Thyroid gland (tissue), 4 donors: ENCODE results near the gene TTN. TPM values are rescaled to one million over a fixed set of nuclear protein-coding genes. Genes with fewer than 3 reads are reported as not detected.

ENCODE experiments used
- DNase-seq, 2 donors: peaks; one replicate each; pipeline ENCODE4 v3.0.0-alpha.2; 2019
- H3K27ac ChIP-seq, 3 donors: fragments of 200-600 bp; sonication (generic); 1 replicate in 2 of 3; 2 replicates in 1 of 3; pipeline ENCODE4 v1.5.1; 2016 to 2019; ENCODE audit warnings: mild to moderate bottlenecking in 1 of 3, moderate library complexity in 1 of 3
- H3K27me3 ChIP-seq: fragments of 200-600 bp; sonication (generic); one replicate; pipeline ENCODE4 v1.5.1; 2019
- H3K36me3 ChIP-seq, 2 donors: fragments of 200-600 bp; sonication (generic); one replicate each; pipeline ENCODE4 v1.5.1; 2016 to 2019
- H3K4me1 ChIP-seq, 2 donors: fragments of 200-600 bp; sonication (generic); one replicate each; pipeline ENCODE4 v1.5.1; 2017 to 2019
- H3K4me3 ChIP-seq, 3 donors: fragments of 200-600 bp; sonication (generic); replicated peaks in 1 of 3; 1 replicate in 2 of 3; 2 replicates in 1 of 3; pipeline ENCODE4 v1.5.1; 2016; ENCODE audit warnings: mild to moderate bottlenecking in 1 of 3
- H3K9me3 ChIP-seq: fragments of 200-600 bp; sonication (generic); one replicate; pipeline ENCODE4 v1.5.1; 2017
- CTCF ChIP-seq, 6 experiments: fragments of 200-600 bp in 3 of 6; fragments of 450-650 bp in 3 of 6; sonication (generic) in 3 of 6; IDR thresholded peaks; one replicate each; pipeline ENCODE4 v1.5.1; 2016 to 2019; ENCODE audit warnings: antibody characterized with exemption in 6 of 6, mild to moderate bottlenecking in 2 of 6, inconsistent platforms in 1 of 6, moderate library complexity in 1 of 6
- POLR2A ChIP-seq, 2 donors: fragments of 450-650 bp; IDR thresholded peaks; one replicate each; pipeline ENCODE4 v1.6.1; 2017; ENCODE audit warnings: antibody characterized with exemption in 2 of 2, mild to moderate bottlenecking in 2 of 2, moderate library complexity in 1 of 2
- WGBS, 2 donors: methylation state at CpG; one replicate each; pipeline ENCODE4 v1.1.5; 2017; 5-methylcytosine and 5-hydroxymethylcytosine counted together
- intact Hi-C: fragments of 100-400 bp; cut with DNase I; formaldehyde crosslinking; loops from one replicate; pipeline ENCODE4 v1.15.1; 2023
- total RNA-seq, 4 donors: library from RNA; depleted of rRNA; stranded (reverse); fragments of >200 nt; gene quantifications; one replicate each; pipeline ENCODE4 v1.2.3, GENCODE V29; 2016

Gene TTN
- total RNA-seq, 4 donors from 2014 or later = 6.3 to 11.3 (median 10.3) TPM

- Histone ChIP-seq H3K27me3 (no peaks in the 10 kb centered on the region), H3K36me3 (no peaks in the 10 kb centered on the region), H3K4me1 (no peaks in the 10 kb centered on the region), H3K27ac (no peak overlapping the region), H3K4me3 (no peak overlapping the region), H3K9me3 (no peaks in the 10 kb centered on the region)
- DNase-seq = no peak
- intact Hi-C loops = no loop called here
- WGBS, 2 donors = 93 to 95% methylated on average over 4 of the region's 4 CpGs
- TF ChIP-seq CTCF (IDR thresholded peaks at IDR 0.05) (no peak), POLR2A (IDR thresholded peaks at IDR 0.05) (no peak)
Observed at GRCh38 chr2:178776751-178777150, 30.5 kb downstream of the TTN start.

GRCh38 chr2:178775975-178776374, 31.2 kb downstream of the TTN start:
- no peaks in the 10 kb centered on the region for H3K36me3 ChIP-seq
- H3K27ac ChIP-seq = no peak overlapping the region
- intact Hi-C loops = no loop called here
- H3K27me3 ChIP-seq = no peaks in the 10 kb centered on the region
- H3K4me1 ChIP-seq = no peaks in the 10 kb centered on the region
- whole genome bisulfite sequencing, 2 donors = 94 to 97% methylated on average over 7 of the region's 7 CpGs
- TF ChIP-seq CTCF (IDR thresholded peaks at IDR 0.05) (no peak), POLR2A (IDR thresholded peaks at IDR 0.05) (no peak)
- H3K9me3 ChIP-seq = no peaks in the 10 kb centered on the region
- DNase-seq = no peak
- H3K4me3 ChIP-seq = no peak overlapping the region

GRCh38 chr2:178770518-178770917, 36.7 kb downstream of the TTN start:
- H3K4me1 ChIP-seq = no peaks in the 10 kb centered on the region
- no peak for DNase-seq
- 91 to 94% methylated on average over 2 of the region's 2 CpGs for WGBS, 2 donors
- intact Hi-C loops = no loop called here
- no peaks in the 10 kb centered on the region for H3K27me3 ChIP-seq
- H3K9me3 ChIP-seq = no peaks in the 10 kb centered on the region
- H3K4me3 ChIP-seq = no peak overlapping the region
- TF ChIP-seq CTCF (IDR thresholded peaks at IDR 0.05) (no peak), POLR2A (IDR thresholded peaks at IDR 0.05) (no peak)
- H3K27ac ChIP-seq = no peak overlapping the region
- H3K36me3 ChIP-seq = no peaks in the 10 kb centered on the region

GRCh38 chr2:178767094-178768060, 39.8 kb downstream of the TTN start:
- H3K4me1 ChIP-seq = no peaks in the 10 kb centered on the region
- H3K27me3 ChIP-seq = no peaks in the 10 kb centered on the region
- H3K27ac ChIP-seq = no peak overlapping the region
- no peaks in the 10 kb centered on the region for H3K9me3 ChIP-seq
- DNase-seq = no peak
- no peak for TF ChIP-seq CTCF (IDR thresholded peaks at IDR 0.05)
- no peak for TF ChIP-seq POLR2A (IDR thresholded peaks at IDR 0.05)
- intact Hi-C loops = no loop called here
- no peak overlapping the region for H3K4me3 ChIP-seq
- H3K36me3 ChIP-seq = no peaks in the 10 kb centered on the region
- 82 to 84% methylated on average over 11 of the region's 11 CpGs for WGBS, 2 donors

GRCh38 chr2:178764097-178764496, 43.1 kb downstream of the TTN start:
- no peaks in the 10 kb centered on the region for H3K9me3 ChIP-seq
- H3K27me3 ChIP-seq = no peaks in the 10 kb centered on the region
- no peak for DNase-seq
- WGBS, 2 donors = 78 to 81% methylated on average over 3 of the region's 3 CpGs
- H3K4me3 ChIP-seq = no peak overlapping the region
- no peak for TF ChIP-seq CTCF (IDR thresholded peaks at IDR 0.05)
- TF ChIP-seq POLR2A (IDR thresholded peaks at IDR 0.05) = no peak
- H3K27ac ChIP-seq = no peak overlapping the region
- no peaks in the 10 kb centered on the region for H3K36me3 ChIP-seq
- H3K4me1 ChIP-seq = no peaks in the 10 kb centered on the region
- intact Hi-C loops = no loop called here
